Retinal pigment epithelial cell (primary cell): ENCODE measurements around the gene IDI1.

Source experiments
- DNase-seq: peaks from one replicate; pipeline ENCODE4 v3.0.0-alpha.2; 2010; ENCODE audit warnings: low read depth
- H3K4me3 ChIP-seq: 2 replicates; pipeline ENCODE4 v1.5.1; 2011; ENCODE audit warnings: mild to moderate bottlenecking, low read length, control low read depth, moderate library complexity
- TF ChIP-seq, protein P1 (sequence below): conservative IDR thresholded peaks from 2 replicates; pipeline ENCODE4 v1.5.1; 2011; ENCODE audit warnings: low read depth, low read length, control low read depth, inconsistent platforms

Gene IDI1

DNA sequence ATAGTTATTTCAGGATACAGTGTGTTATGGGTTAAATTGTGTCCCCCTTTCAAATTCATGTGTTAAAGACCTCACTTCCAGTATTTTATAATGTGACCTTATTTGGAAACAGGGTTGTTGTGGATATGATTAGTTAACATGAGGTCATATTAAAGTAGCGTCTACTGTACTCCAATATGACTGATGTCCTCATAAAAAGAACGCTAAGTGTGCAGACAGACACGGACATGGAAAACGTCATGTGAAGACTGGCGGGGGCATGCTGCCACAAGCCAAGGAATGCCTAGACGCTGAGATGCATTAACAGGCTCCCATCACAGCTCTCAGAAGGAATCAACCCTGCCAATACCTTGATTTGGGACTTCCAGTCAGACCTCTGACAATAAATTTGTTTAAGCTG, 5.8 kb upstream of the IDI1 start:
- H3K4me3 ChIP-seq, result peak overlapping the region; percentile 87
- no peak for DNase-seq
- TF ChIP-seq, protein P1, sequence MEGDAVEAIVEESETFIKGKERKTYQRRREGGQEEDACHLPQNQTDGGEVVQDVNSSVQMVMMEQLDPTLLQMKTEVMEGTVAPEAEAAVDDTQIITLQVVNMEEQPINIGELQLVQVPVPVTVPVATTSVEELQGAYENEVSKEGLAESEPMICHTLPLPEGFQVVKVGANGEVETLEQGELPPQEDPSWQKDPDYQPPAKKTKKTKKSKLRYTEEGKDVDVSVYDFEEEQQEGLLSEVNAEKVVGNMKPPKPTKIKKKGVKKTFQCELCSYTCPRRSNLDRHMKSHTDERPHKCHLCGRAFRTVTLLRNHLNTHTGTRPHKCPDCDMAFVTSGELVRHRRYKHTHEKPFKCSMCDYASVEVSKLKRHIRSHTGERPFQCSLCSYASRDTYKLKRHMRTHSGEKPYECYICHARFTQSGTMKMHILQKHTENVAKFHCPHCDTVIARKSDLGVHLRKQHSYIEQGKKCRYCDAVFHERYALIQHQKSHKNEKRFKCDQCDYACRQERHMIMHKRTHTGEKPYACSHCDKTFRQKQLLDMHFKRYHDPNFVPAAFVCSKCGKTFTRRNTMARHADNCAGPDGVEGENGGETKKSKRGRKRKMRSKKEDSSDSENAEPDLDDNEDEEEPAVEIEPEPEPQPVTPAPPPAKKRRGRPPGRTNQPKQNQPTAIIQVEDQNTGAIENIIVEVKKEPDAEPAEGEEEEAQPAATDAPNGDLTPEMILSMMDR, result no peak

DNA sequence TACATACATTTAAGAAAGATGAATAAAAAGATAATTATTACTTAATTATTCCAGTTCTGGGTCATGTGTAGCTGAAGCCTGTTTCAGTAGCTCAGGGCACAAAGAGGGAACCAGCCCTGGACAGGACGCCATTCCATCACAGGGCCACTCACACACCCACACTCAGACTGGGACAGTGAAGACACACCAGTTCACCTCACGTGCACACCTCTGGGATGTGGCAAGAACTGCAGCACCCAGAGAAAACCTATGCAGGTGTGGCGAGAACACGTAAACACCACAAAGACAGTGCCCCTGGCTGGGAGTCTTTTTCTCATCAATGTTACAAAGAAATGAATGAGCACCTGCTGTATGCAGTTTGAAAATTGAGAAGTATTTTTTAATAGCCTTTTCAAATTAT, 1.6 kb upstream of the IDI1 start:
- H3K4me3 ChIP-seq, result peak overlapping the region; percentile 82
- TF ChIP-seq, protein P1, result no peak
- DNase-seq, result no peak

DNA sequence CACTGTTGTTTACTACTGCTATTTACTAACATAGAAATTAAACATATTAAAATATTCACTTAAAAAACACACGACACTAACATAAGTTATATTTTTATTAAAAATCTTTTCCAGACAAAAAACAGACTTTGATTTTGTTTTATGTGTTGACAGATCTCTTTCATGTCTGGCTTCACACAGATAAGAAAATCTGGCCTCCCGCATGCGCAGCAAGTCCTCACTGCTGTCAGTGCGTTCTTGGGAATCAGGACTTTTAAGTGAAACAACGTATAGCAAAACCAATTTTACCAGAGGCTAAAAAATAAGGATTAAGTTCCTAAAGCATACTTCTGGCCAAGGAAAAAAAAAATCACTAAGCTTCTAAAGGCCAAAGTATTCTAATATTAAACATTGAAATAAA, 1.2 kb upstream of the IDI1 start:
- DNase-seq, result no peak
- TF ChIP-seq, protein P1, result no peak
- H3K4me3 ChIP-seq, result peak overlapping the region; percentile 82

DNA sequence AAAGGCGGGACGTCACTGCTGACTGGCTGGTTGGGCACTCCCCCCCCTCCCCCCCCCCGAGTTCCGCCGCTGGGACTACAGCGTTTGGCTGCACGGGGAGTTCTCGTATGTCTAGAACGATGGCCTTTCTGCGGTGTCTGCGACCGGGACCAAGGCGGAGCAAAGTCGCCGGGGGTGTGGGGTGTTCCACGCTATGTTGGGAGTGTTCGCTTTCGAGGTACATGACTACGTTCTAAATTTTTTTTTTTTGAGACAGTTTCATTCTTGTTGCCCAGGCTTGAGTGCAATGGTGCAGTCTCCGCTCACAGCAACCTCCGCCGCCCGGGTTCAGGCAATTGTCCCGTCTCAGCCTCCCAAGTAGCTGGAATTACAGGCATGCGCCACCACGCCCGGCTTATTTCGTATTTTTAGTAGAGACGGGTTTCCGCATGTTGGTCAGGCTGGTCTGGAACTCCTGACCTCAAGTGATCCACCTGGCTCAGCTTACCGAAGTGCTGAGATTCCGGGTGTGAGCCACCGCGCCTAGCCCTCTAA, 573 bp upstream of the IDI1 start:
- H3K4me3 ChIP-seq, result peak overlapping the region; percentile 82
- no peak for DNase-seq
- TF ChIP-seq, protein P1, result no peak

DNA sequence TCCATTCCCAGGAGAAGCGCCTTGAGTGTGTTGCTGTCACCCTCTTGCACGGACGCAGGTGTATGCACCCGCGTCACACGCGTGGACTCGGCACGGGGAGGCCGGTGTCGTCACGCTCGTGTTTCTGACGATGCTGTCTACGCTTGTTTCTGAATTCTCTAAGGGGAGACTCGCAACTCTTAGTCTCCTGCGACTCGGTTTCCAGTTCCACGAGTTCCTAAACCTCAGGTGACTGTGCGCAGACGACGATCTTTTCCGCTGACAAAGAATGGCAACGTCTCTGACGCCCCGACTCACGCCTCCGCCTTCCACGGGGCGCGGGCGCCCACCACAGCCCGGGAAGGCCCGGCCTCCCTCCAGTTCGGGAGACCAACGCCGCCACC, 579 bp downstream of the IDI1 start:
- no peak for DNase-seq
- TF ChIP-seq, protein P1, result no peak
- peak overlapping the region; percentile 61 for H3K4me3 ChIP-seq

- DNase-seq, result no peak
- H3K4me3 ChIP-seq, result peak overlapping the region; percentile 61
- TF ChIP-seq, protein P1, result no peak
Observed at GRCh38 chr10:1047937-1048336, 982 bp downstream of the IDI1 start.

DNA sequence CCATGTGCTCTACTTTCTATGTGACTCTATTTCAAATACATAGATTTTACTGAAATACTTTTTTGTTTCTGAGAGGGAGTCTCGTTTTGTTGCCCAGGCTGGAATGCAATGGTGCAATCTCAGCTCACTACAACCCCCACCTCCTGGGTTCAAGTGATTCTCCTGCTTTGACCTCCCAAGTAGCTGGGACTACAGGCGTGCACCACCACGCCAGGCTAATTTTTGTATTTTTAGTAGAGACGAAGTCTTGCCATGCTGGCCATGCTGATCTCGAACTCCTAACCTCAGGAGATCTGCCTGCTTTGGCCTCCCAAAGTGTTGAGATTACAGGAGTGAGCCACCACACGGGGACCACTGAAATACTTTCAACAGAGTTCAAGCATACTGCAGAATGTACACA, 3.5 kb downstream of the IDI1 start:
- no peak for DNase-seq
- peak overlapping the region; percentile 50 for H3K4me3 ChIP-seq
- TF ChIP-seq, protein P1, result no peak
